Astrocyte of the cerebellum (primary cell): ENCODE measurements around the gene FAM110D.

Experiments used
- DNase-seq: peaks from one replicate; pipeline ENCODE4 v3.0.0-alpha.2; 2011; ENCODE audit warnings: low read depth
- H3K4me3 ChIP-seq: 2 replicates; pipeline ENCODE4 v1.5.1; 2011; ENCODE audit warnings: mild to moderate bottlenecking, low read depth, low read length, moderate library complexity
- in situ Hi-C: cut with HindIII; loops from 2 replicates; pipeline ENCODE4 v1.10.0; 2017; ENCODE audit warnings: low sequenced_read_pairs
- TF ChIP-seq, protein P1 (sequence below): IDR thresholded peaks from 2 replicates; pipeline ENCODE4 v1.5.1; 2012; ENCODE audit warnings: low read length, low read depth, moderate library complexity, mild to moderate bottlenecking; ENCODE audit errors: missing control alignments

Gene FAM110D

DNA sequence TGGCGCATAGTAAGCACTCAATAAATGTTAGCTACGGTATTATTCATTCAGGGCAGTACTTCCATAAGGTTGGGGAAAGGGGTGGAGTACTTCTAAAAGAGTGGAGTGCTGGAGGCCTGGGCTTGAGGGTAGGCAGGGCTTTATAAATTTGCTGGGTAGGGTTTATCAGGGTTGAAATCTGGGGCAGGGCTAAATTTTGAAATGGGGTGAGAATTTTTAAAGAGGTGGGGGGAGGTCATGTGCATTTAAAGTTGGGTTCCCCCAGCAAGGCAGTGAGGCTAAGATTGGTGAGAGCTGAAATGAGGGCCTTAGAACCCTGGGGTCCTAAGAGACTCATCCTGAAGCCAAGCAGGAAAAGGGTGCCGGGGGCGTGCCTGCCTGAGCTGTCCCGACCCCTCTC lies 41.5 kb downstream of the FAM110D start:
- TF ChIP-seq, protein P1, sequence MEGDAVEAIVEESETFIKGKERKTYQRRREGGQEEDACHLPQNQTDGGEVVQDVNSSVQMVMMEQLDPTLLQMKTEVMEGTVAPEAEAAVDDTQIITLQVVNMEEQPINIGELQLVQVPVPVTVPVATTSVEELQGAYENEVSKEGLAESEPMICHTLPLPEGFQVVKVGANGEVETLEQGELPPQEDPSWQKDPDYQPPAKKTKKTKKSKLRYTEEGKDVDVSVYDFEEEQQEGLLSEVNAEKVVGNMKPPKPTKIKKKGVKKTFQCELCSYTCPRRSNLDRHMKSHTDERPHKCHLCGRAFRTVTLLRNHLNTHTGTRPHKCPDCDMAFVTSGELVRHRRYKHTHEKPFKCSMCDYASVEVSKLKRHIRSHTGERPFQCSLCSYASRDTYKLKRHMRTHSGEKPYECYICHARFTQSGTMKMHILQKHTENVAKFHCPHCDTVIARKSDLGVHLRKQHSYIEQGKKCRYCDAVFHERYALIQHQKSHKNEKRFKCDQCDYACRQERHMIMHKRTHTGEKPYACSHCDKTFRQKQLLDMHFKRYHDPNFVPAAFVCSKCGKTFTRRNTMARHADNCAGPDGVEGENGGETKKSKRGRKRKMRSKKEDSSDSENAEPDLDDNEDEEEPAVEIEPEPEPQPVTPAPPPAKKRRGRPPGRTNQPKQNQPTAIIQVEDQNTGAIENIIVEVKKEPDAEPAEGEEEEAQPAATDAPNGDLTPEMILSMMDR = no peak
- H3K4me3 ChIP-seq = no peak overlapping the region
- no peak for DNase-seq
- in situ Hi-C loops = no loop called here

DNA sequence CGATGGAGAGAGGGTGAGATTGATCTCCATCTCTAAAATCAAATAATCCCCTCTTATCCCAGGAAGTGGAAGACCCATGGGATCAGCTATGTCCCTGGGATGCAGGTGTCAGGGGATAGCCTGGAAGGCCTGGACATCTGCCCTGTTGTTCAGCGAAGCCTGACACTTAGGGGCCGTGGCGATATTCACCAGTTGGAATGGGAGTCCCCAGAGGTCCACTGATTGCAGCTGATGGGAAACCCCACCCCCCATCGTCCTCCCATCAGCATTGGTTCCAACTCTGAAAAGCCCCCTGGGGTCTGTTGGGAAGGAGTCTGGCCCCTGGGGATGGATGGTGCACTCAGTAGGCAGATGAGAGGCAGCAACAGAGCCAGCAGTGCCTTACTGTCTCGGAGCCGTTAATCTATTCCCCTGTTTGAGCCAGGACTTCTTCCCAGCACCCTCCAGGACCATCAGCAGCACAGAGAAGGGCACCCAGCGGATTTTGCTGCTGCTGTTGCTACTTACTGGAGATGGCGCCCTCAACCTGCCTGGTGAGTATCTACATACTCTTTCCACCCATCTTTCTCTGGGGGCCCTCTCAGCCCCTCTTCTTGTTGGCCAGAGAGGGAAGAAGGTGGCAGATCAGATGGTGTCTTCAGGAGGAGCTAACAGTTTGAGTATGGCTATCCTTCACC lies 44.9 kb downstream of the FAM110D start:
- TF ChIP-seq, protein P1 = no peak
- in situ Hi-C loops = no loop called here
- no peak overlapping the region for H3K4me3 ChIP-seq
- DNase-seq = no peak

DNA sequence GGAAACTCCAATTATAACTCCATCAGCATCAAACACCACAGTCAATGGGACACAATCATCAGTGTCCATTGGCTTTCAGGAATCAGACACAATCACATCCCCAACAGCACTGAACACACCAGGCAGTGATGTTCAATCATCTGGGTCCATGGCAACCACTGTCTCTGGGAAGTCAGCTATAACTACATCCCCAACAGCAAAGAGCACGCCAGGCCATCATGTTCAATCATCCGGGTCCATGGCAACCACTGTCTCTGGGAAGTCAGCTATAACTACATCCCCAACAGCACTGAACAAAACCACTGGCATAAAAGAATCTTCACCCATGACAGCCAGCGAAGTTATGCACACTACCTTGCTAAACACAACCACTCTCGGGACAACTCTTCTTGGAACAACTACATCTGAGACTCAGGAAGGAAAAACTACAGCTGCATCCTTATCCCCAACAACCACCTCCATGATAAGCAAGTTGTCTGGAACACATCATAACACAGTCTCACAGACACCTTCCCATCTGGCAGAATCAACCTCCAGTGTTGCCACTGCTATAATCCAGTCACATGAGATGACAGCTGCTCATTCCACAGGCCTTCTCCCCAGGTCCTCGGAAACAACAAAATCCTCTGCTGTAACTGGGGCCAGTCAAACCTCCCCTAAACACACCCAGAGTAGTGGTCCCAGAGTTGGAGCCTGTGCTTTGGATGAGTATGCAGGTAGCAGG lies 51.4 kb downstream of the FAM110D start:
- DNase-seq = no peak
- in situ Hi-C loops = no loop called here
- TF ChIP-seq, protein P1 = no peak
- no peak overlapping the region for H3K4me3 ChIP-seq

DNA sequence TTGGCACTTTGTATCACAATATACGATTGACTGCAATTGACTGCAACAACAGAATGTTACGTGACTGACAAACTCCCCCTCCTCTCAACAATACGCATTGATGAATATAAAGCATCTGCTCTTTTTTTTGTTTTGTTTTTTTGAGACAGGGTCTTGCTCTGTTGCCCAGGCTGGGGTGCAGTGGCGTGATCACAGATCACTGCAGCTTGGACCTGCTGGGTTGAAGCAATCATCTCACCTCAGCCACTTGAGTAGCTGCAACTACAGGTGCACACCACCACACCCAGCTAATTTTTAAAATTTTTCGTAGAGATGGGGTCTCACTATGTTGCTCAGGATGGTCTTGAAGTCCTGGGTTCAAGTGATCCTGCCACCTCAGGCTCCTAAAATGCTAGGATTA lies 53.8 kb downstream of the FAM110D start:
- TF ChIP-seq, protein P1 = no peak

DNA sequence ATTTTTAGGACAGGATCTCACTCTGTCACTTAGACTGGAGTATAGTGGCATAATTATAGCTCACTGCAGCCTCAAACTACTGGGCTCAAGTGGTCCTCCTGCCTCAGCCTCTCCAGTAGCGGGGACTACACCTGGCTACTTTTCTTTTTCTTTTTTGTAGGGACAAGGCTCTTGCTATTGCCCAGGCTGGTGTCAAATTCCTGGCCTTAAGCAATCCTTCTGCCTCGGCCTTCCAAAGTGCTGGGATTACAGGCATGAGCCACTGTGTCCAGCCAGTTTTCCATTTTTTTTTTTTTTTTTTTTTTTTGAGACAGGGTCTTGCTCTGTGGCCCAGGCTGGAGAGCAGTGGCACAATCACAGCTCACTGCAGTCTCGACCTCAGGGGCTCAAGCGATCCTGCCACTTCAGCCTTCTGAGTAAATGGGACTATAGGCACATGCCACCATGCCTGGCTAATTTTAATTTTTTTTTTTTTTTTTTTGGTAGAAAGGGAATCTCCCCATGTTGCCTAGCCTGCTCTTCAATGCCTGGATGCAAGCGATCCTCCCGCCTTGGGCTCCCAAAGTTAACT lies 54.5 kb downstream of the FAM110D start:
- H3K4me3 ChIP-seq = no peak overlapping the region
- in situ Hi-C loops = no loop called here
- no peak for DNase-seq
- TF ChIP-seq, protein P1 = no peak

More for the DNA sequence above, 53.8 kb downstream of the FAM110D start:
- DNase-seq = no peak
- in situ Hi-C loops = no loop called here
- no peak overlapping the region for H3K4me3 ChIP-seq
